DND-41 (cell line): ENCODE data around the gene CACNB3.

ENCODE experiments used
- ATAC-seq: fragments of 200-7000 bp; cut with Tn5 transposase; 3 replicates; pipeline ENCODE4 v1.9.1; 2021; ENCODE audit warnings: low read depth; ENCODE audit not compliant: insufficient read depth
- DNase-seq: peaks from one replicate; pipeline ENCODE4 v3.0.0-alpha.2; 2020
- H2AFZ ChIP-seq: 2 replicates; pipeline ENCODE4 v1.6.0; 2012; ENCODE audit warnings: low read depth, low read length
- H3K27ac ChIP-seq: 2 replicates; pipeline ENCODE4 v1.5.1; 2012; ENCODE audit warnings: low read length, inconsistent platforms
- H3K27me3 ChIP-seq: fragments of 200-600 bp; sonication (generic); 2 replicates; pipeline ENCODE4 v1.6.0; 2012; ENCODE audit warnings: low read length, mild to moderate bottlenecking, inconsistent platforms; ENCODE audit not compliant: insufficient read depth, poor library complexity
- H3K36me3 ChIP-seq: 2 replicates; pipeline ENCODE4 v1.5.1; 2012; ENCODE audit warnings: low read length, inconsistent platforms; ENCODE audit not compliant: insufficient read depth
- H3K4me1 ChIP-seq: 2 replicates; pipeline ENCODE4 v1.5.1; 2012; ENCODE audit warnings: mild to moderate bottlenecking, low read length; ENCODE audit not compliant: insufficient read depth
- H3K4me2 ChIP-seq: 2 replicates; pipeline ENCODE4 v1.6.0; 2012; ENCODE audit warnings: mild to moderate bottlenecking, moderate library complexity, low read length, inconsistent platforms; ENCODE audit not compliant: insufficient read depth
- H3K4me3 ChIP-seq, 2 experiments: fragments of 200-600 bp in 1 of 2; shearing (Covaris generic) in 1 of 2; 2 replicates each; pipeline ENCODE4 v1.5.1; 2012 to 2016; ENCODE audit warnings: inconsistent platforms in 2 of 2, low read length in 2 of 2, mild to moderate bottlenecking in 2 of 2, low read depth in 1 of 2, moderate library complexity in 1 of 2
- H3K79me2 ChIP-seq: 2 replicates; pipeline ENCODE4 v1.6.0; 2012; ENCODE audit warnings: low read length, inconsistent platforms; ENCODE audit not compliant: insufficient read depth
- H3K9ac ChIP-seq: 2 replicates; pipeline ENCODE4 v1.6.0; 2012; ENCODE audit warnings: low read depth, mild to moderate bottlenecking, inconsistent platforms, low read length, moderate library complexity
- H3K9me3 ChIP-seq: 2 replicates; pipeline ENCODE4 v1.5.1; 2012; ENCODE audit warnings: low read length, moderate library complexity, mild to moderate bottlenecking, inconsistent platforms; ENCODE audit not compliant: insufficient read depth, severe bottlenecking
- H4K20me1 ChIP-seq: 2 replicates; pipeline ENCODE4 v1.6.0; 2012; ENCODE audit warnings: low read length; ENCODE audit not compliant: insufficient read depth
- CTCF ChIP-seq: IDR thresholded peaks from 2 replicates; pipeline ENCODE4 v1.5.1; 2012; ENCODE audit warnings: borderline replicate concordance, low read length, moderate library complexity, mild to moderate bottlenecking; ENCODE audit not compliant: poor library complexity, severe bottlenecking; ENCODE audit errors: extremely low read depth
- EZH2 ChIP-seq: IDR thresholded peaks from 3 replicates; pipeline ENCODE4 v1.6.1; 2012; ENCODE audit warnings: borderline replicate concordance, low read depth, mild to moderate bottlenecking, moderate library complexity, low read length, inconsistent platforms; ENCODE audit not compliant: severe bottlenecking

The CACNB3 gene

GRCh38 chr12:48814262-48815125, 3.8 kb upstream of the CACNB3 start:
- Histone ChIP-seq H3K79me2 (peaks cover 22% of the 10 kb centered on the region), H3K9me3 (no peaks in the 10 kb centered on the region), H3K27me3 (no peaks in the 10 kb centered on the region), H3K4me3 (peak overlapping the region; percentile 77 to 91), H4K20me1 (peaks cover 5% of the 10 kb centered on the region; the same call in 1 of the 2 replicates), H3K4me1 (peaks cover 48% of the 10 kb centered on the region), H3K9ac (peak overlapping the region; percentile 81), H3K27ac (peak overlapping the region; percentile 97), H2AFZ (peak overlapping the region; percentile 100), H3K36me3 (no peaks in the 10 kb centered on the region), H3K4me2 (peak overlapping the region; percentile 84)
- ATAC-seq (peak; percentile 39), DNase-seq (peak; percentile 69)
- peak; percentile 89 for TF ChIP-seq CTCF
- no peak for TF ChIP-seq EZH2

- H3K4me2 ChIP-seq = peak overlapping the region; percentile 84
- ATAC-seq (peak; percentile 66), DNase-seq (peak; percentile 85)
- H3K9ac ChIP-seq = peak overlapping the region; percentile 81
- peak overlapping the region; percentile 100 for H2AFZ ChIP-seq
- H3K9me3 ChIP-seq = no peaks in the 10 kb centered on the region
- peak overlapping the region; percentile 77 to 91 for H3K4me3 ChIP-seq
- no peak for TF ChIP-seq EZH2
- TF ChIP-seq CTCF = no peak
- peaks cover 12% of the 10 kb centered on the region; the same call in 1 of the 2 replicates for H4K20me1 ChIP-seq
- H3K79me2 ChIP-seq = peaks cover 22% of the 10 kb centered on the region
- no peaks in the 10 kb centered on the region for H3K27me3 ChIP-seq
- peak overlapping the region; percentile 97 for H3K27ac ChIP-seq
- peaks cover 49% of the 10 kb centered on the region for H3K4me1 ChIP-seq
- H3K36me3 ChIP-seq = no peaks in the 10 kb centered on the region
Measured at GRCh38 chr12:48815126-48816110, 2.9 kb upstream of the CACNB3 start.

- H3K4me1 ChIP-seq = peaks cover 49% of the 10 kb centered on the region
- H3K79me2 ChIP-seq = peaks cover 22% of the 10 kb centered on the region
- DNase-seq (no peak), ATAC-seq (no peak)
- peak overlapping the region; percentile 97 for H3K27ac ChIP-seq
- H3K9ac ChIP-seq = peak overlapping the region; percentile 81
- H3K9me3 ChIP-seq = no peaks in the 10 kb centered on the region
- no peaks in the 10 kb centered on the region for H3K27me3 ChIP-seq
- H2AFZ ChIP-seq = peak overlapping the region; percentile 100
- peak overlapping the region; percentile 84 for H3K4me2 ChIP-seq
- H3K4me3 ChIP-seq = peak overlapping the region; percentile 77 to 91; a peak in 3 of 4 replicates
- H3K36me3 ChIP-seq = no peaks in the 10 kb centered on the region
- TF ChIP-seq CTCF (no peak), EZH2 (no peak)
- peaks cover 12% of the 10 kb centered on the region; the same call in 1 of the 2 replicates for H4K20me1 ChIP-seq
Measured at GRCh38 chr12:48816143-48816854, 2.0 kb upstream of the CACNB3 start.
